Activated T-helper 17 cell treated with anti-CD3 and anti-CD28 coated beads, Interleukin-2, amount 50 U/mL, for 72 hours (primary cell): Measurements from ENCODE around the gene UGT2A1. TPM values are rescaled to one million over a fixed set of nuclear protein-coding genes. Genes with fewer than 3 reads are reported as not detected.
"Not testable (repeated sequence)": the region's sequence is repeated elsewhere in the genome, so short reads cannot be mapped to it uniquely, and the experiment has no call there.

Experiments used
- ATAC-seq: fragments of 150-1000 bp; cut with Tn5 transposase; replicated peaks from 2 replicates; pipeline ENCODE4 v1.10.0; 2021; ENCODE audit warnings: mild to moderate bottlenecking, moderate library complexity
- H3K27ac Mint-ChIP-seq: one replicate; pipeline ENCODE4 v1.8.0; 2022; ENCODE audit warnings: mixed read lengths
- H3K27me3 Mint-ChIP-seq: one replicate; pipeline ENCODE4 v1.8.0; 2022; ENCODE audit warnings: mixed read lengths
- H3K36me3 Mint-ChIP-seq: one replicate; pipeline ENCODE4 v1.8.0; 2022; ENCODE audit warnings: low read depth, mild to moderate bottlenecking, mixed read lengths
- H3K4me1 Mint-ChIP-seq: one replicate; pipeline ENCODE4 v1.8.0; 2022; ENCODE audit warnings: mixed read lengths
- H3K4me3 Mint-ChIP-seq: one replicate; pipeline ENCODE4 v1.8.0; 2022; ENCODE audit warnings: mild to moderate bottlenecking, mixed read lengths
- H3K9me3 Mint-ChIP-seq: one replicate; pipeline ENCODE4 v1.8.0; 2022; ENCODE audit warnings: mixed read lengths
- total RNA-seq, 2 donors: library from RNA; stranded (reverse); gene quantifications; one replicate each; pipeline ENCODE4 v1.2.3, GENCODE V29; 2022

Gene UGT2A1
- total RNA-seq: not detected

DNA sequence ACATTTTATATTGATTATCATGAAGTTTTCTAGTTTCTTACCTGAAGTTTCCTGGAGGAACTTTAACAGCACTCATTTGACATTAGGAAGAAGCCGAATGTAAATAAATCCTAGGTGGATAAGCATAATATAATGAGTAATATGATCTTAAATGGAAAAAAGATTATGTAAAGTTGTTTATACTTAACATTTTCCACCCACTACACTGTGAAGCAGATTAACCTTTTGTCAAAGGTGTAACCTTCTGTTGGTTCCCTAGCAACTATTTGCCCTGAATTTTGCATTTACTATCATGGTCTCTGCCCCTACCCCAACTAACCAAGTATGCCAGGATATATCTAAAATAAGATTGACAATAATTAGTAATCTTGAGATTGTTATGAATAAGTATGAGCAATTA lies at the start of gene UGT2A1:
Gene UGT2A1, minus strand, starts transcription at position 101 of the 400 bp plus-strand sequence. CDS start 5,603 bp downstream, outside the sequence.
- Mint-ChIP-seq H3K4me3 (no peak within 1 kb of the TSS), H3K36me3 (no peaks in the 10 kb centered on the region), H3K27ac (no peak within 1 kb of the TSS), H3K9me3 (no peaks in the 10 kb centered on the region), H3K4me1 (no peaks in the 10 kb centered on the region), H3K27me3 (no peaks in the 10 kb centered on the region)
- no peak for ATAC-seq

DNA sequence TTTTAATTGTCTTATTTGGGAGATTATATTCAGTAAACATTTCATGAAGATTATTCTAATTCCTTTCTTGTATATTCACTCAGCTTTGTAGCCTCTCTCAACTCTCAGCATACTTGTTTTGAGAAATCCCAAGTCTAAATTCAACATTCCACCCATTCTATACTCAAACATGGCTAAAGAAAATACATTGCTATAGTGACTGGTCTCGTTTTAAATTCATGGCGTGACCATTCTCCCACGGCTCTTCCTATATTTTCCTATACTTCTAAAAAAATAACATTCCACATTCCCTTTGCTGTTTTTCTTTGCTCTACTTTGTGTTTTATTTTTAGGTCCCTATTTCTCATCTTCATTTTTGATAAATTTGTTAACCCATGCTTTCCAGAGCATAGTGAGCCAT lies 49.2 kb upstream of the UGT2A1 start:
- Mint-ChIP-seq H3K4me3 (no peak overlapping the region), H3K27ac (no peak overlapping the region), H3K36me3 (no peaks in the 10 kb centered on the region), H3K27me3 (no peaks in the 10 kb centered on the region), H3K9me3 (no peaks in the 10 kb centered on the region), H3K4me1 (no peaks in the 10 kb centered on the region)
- no peak for ATAC-seq

DNA sequence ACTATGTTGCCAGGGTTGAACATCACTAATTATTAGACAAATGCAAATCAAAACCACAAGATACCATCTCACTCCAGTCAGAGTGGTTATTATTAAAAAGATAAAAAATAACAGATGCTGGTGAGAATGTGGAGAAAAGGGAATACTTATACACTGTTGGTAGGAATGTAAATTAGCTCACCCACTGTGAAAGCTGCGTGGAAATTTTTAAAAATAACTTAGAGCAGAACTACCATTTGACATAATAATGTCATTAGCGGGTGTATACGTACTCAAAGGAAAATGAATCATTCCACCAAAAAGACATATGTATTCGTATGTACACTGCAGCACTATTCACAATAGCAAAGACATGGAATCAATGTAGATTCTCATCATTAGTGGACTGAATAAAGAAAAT lies 48.6 kb upstream of the UGT2A1 start:
- H3K27me3 Mint-ChIP-seq: no peaks in the 10 kb centered on the region

DNA sequence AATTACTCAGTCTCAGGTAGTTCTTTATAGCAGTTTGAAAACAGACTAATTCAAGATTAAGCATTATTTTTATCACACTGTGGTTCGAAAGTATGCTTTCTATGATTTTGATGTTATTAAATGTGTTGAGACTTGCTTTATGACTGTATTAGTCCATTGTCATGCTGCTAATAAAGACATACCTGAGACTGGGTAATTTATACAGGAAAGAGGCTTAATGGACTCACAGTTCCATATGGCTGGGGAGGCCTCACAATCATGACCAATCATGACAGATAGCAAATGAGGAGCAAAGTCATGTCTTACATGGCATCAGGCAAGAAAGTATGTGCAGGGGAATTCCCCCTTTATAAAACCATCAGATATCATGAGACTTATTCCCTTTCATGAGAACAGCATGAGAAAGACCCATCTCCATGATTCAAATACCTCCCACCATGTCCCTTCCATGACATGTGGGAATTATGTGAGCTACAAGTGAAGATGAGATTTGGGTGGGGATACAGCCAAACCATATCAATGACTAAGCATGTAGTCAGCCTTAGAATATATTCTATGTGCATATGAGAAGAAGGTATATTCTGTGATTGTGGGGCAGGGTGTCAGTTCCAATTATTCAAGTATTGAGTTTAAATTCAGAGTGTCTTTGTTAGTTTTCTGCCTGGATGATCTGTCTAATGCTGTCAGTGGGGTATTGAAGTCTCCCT lies 44.6 kb upstream of the UGT2A1 start:
- Mint-ChIP-seq H3K27ac (no peak overlapping the region), H3K9me3 (no peaks in the 10 kb centered on the region), H3K27me3 (no peaks in the 10 kb centered on the region), H3K4me3 (no peak overlapping the region), H3K4me1 (no peaks in the 10 kb centered on the region), H3K36me3 (no peaks in the 10 kb centered on the region)
- ATAC-seq: no peak

More for the DNA sequence above, 48.6 kb upstream of the UGT2A1 start:
- Mint-ChIP-seq H3K9me3 (no peaks in the 10 kb centered on the region), H3K4me3 (no peak overlapping the region), H3K4me1 (no peaks in the 10 kb centered on the region), H3K27ac (no peak overlapping the region), H3K36me3 (no peaks in the 10 kb centered on the region)
- ATAC-seq: no peak

DNA sequence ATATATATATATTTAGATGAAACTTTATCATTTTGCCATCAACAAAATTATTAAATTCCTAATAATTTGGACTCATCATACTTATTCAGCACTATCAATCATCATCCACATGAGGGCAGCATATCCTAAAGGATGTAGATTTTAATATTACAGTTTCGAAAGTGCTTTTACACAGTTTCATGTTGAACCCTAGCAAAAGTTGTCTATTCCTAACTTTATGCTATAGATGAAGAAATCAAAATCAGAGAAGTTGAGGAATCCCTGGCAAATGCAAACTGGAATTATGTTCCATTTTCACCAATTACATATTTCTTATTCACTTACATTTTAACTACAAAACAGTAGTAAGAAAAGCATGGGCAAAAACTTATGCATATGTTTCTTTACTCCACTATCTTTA lies 36.6 kb upstream of the UGT2A1 start:
- Mint-ChIP-seq H3K9me3 (no peaks in the 10 kb centered on the region), H3K27ac (no peak overlapping the region), H3K4me3 (no peak overlapping the region), H3K36me3 (no peaks in the 10 kb centered on the region), H3K27me3 (no peaks in the 10 kb centered on the region), H3K4me1 (no peaks in the 10 kb centered on the region)
- ATAC-seq: no peak

DNA sequence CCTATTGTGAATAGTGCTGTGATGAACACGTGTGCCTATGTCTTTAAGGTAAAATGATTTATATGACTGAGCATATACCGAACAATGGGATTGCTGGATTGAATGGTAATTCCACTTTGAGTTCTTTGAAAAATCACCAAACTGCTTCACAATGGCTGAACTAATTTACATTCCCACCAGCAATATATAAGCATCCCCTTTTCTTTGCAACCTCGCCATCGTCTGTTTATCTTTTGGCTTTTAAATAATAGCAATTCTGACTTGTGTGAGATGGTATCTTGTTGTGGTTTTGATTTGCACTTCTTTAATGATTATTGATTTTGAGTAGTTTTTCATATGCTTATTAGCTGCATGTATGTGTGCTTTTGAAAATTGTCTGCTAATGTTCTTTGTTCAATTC lies 31.8 kb upstream of the UGT2A1 start:
- H3K4me3 Mint-ChIP-seq: no peak overlapping the region
- H3K9me3 Mint-ChIP-seq: no peaks in the 10 kb centered on the region
- no peaks in the 10 kb centered on the region for H3K27me3 Mint-ChIP-seq
- H3K36me3 Mint-ChIP-seq: no peaks in the 10 kb centered on the region
- H3K27ac Mint-ChIP-seq: no peak overlapping the region
- no peak for ATAC-seq
- H3K4me1 Mint-ChIP-seq: no peaks in the 10 kb centered on the region

DNA sequence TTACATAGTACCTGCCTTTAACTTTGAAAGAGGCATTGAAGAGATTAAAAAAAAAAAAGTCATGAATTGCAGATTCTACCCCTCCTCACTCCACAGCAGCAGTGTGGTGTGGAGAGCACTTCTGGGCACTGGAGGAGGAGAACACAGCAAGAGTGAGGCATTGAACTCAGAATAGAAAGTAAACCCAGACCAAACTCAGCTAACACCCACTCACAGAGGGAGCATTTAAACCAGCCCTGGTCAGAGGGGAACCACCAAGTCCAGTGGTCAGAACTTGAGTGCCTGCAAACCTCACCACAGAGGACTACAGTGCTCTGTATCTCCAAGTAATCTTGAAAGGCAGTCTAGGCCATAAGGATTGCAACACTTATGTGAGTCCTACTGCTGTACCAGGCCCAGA lies 15.6 kb upstream of the UGT2A1 start:
- no peaks in the 10 kb centered on the region for H3K4me1 Mint-ChIP-seq
- ATAC-seq: no peak
- no peaks in the 10 kb centered on the region for H3K36me3 Mint-ChIP-seq
- H3K9me3 Mint-ChIP-seq: no peaks in the 10 kb centered on the region
- no peaks in the 10 kb centered on the region for H3K27me3 Mint-ChIP-seq
- no peak overlapping the region for H3K27ac Mint-ChIP-seq
- no peak overlapping the region for H3K4me3 Mint-ChIP-seq

DNA sequence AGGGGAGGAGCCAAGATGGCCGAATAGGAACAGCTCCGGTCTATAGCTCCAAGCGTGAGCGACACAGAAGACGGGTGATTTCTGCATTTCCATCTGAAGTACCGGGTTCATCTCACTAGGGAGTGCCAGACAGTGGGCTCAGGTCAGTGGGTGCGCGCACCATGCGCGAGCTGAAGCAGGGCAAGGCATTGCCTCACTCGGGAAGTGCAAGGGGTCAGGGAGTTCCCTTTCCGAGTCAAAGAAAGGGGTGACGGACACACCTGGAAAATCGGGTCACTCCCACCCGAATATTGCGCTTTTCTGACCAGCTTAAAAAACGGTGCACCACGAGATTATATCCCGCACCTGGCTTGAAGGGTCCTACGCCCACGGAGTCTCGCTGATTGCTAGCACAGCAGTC lies 11.0 kb upstream of the UGT2A1 start:
- not testable (repeated sequence) for H3K4me3 Mint-ChIP-seq, H3K36me3 Mint-ChIP-seq, ATAC-seq, H3K4me1 Mint-ChIP-seq, H3K27me3 Mint-ChIP-seq, H3K27ac Mint-ChIP-seq
- peaks cover 13% of the 10 kb centered on the region for H3K9me3 Mint-ChIP-seq

DNA sequence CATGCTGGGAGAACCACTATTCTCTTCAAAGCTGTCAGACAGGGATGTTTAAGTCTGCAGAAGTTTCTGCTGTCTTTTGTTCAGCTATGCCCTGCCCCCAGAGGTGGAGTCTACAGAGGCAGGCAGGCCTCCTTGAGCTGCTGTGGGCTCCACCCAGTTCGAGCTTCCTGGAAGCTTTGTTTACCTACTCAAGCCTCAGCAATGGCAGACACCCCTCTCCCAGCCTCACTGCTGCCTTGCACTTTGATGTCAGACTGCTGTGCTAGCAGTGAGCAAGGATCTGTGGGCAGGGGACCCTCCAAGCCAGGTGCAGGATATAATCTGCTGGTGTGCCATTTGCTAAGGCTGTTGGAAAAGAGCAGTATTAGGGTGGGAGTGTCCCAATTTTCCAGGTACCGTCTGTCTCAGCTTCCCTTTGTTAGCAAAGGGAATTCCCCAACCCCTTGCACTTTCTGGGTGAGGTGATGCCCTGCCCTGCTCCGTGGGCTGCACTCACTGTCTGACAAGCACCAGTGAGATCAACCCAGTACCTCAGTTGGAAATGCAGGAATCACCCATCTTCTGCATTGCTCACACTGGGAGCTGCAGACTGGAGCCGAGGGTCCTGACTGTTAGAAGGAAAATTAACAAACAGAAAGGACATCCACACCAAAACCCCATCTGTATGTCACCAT lies 8.2 kb upstream of the UGT2A1 start:
- ATAC-seq, H3K27ac Mint-ChIP-seq, H3K4me1 Mint-ChIP-seq, H3K36me3 Mint-ChIP-seq, H3K4me3 Mint-ChIP-seq, H3K27me3 Mint-ChIP-seq: not testable (repeated sequence)
- H3K9me3 Mint-ChIP-seq: peaks cover 18% of the 10 kb centered on the region

DNA sequence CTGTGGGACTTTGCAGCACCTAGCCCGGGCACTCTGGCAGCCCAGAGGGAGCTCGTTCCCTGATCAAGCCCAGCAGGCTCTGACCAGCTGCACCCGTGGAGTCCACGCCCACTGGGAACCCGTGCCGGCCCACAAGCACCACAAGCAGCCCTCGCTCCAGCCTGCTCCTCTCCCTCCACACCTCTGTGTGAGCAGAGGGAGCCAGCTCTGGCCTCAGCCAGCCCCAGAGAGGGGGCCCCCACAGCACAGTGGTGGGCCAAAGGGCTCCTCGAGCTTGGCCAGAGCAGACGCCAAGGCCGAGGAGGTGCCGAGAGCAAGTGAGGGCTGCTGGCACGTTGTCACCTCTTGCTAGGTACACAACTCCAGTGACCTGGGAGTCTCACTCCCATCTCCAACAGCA lies 5.1 kb upstream of the UGT2A1 start:
- Mint-ChIP-seq H3K9me3 (peaks cover 18% of the 10 kb centered on the region), H3K27me3 (no peaks in the 10 kb centered on the region), H3K36me3 (no peaks in the 10 kb centered on the region), H3K27ac (no peak overlapping the region), H3K4me3 (no peak overlapping the region), H3K4me1 (peaks cover 5% of the 10 kb centered on the region)
- no peak for ATAC-seq

DNA sequence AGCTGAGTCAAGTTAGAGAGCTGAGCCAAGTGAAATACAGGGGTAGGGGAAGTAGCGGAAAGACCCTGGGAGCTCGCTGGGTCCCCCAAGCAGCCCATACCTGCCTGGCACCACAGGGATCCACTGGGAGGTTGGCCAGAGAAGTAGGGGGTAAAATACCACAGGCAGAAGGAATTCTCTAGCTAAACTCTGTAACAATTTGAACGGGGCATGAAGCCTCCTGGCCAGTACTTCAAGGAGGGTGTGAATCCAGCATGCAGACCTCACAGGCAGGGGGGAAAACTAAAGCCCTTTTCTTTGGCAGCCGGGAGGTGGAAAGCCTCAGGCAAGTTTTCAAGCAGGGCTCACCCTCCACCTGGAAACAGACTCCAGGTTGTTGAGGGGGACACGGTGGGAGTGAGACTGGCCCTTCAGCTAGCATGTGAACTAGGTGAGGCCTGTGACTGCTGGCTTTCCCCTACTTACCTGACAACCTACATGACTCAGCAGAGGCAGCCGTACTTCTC lies 3.7 kb upstream of the UGT2A1 start:
- H3K4me1 Mint-ChIP-seq: peaks cover 5% of the 10 kb centered on the region
- H3K9me3 Mint-ChIP-seq: peaks cover 15% of the 10 kb centered on the region
- no peak for ATAC-seq
- no peaks in the 10 kb centered on the region for H3K27me3 Mint-ChIP-seq
- no peak overlapping the region for H3K27ac Mint-ChIP-seq
- no peak overlapping the region for H3K4me3 Mint-ChIP-seq
- H3K36me3 Mint-ChIP-seq: no peaks in the 10 kb centered on the region

DNA sequence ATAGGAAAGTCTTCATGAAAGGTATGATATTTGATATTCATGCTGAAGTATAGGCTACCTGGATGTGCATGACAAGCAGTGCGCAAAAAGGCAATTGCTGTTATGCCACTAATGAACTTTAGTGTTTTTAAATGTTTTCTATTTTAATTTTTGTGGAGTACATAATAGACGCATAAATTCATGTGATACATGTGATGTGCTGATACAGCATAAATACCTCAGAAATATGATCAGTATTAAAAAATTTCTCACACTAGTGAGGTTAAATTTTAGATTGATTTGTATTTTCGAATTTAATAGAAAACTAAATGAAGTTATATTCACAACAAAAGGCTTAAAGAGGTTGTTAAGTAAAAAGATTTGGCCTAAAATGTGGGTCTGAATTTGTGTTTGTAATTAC lies 2.2 kb downstream of the UGT2A1 start:
- Mint-ChIP-seq H3K27me3 (no peaks in the 10 kb centered on the region), H3K4me1 (no peaks in the 10 kb centered on the region), H3K36me3 (no peaks in the 10 kb centered on the region), H3K27ac (no peak overlapping the region), H3K4me3 (no peak overlapping the region), H3K9me3 (no peaks in the 10 kb centered on the region)
- ATAC-seq: no peak

DNA sequence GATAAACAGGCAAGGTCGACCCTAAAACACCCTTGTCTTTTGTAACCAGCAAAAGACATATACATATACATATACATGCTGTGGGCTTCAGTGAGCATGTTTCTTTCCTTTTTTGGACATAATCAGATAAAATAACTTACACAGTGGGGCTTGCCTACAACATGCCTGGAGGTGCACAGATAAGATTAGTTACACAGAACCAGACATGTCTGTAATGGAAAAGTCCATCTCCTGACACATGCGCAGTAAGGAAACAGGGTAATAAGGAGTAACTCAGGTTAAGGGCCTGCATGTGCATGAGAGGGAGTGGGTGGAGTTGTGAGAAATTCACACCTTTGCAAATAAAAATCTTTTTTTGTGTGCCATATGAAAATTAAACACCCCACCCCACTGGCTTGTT lies 3.4 kb downstream of the UGT2A1 start:
- no peak for ATAC-seq
- Mint-ChIP-seq H3K9me3 (no peaks in the 10 kb centered on the region), H3K27ac (no peak overlapping the region), H3K36me3 (no peaks in the 10 kb centered on the region), H3K4me1 (no peaks in the 10 kb centered on the region), H3K4me3 (no peak overlapping the region), H3K27me3 (no peaks in the 10 kb centered on the region)

DNA sequence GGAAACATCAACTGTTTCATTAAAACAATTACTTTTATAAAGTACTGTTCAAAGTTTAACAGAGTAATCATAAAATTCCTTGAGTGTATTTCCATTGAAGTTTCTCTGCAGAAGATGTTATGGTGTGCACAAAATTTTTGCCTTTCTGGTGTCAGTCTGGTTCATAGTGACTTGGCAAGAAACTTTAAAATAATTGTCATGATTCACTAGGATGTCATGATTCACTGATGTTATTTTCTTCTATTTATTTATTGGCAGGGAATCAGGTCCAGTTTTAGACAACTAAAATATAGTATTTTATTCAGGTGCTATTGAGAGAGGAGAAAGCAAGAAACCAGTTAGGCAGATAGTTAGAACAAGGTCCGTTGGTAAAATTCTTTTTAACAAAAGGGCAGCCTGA lies 3.8 kb downstream of the UGT2A1 start:
- Mint-ChIP-seq H3K27me3 (no peaks in the 10 kb centered on the region), H3K9me3 (no peaks in the 10 kb centered on the region), H3K4me1 (no peaks in the 10 kb centered on the region), H3K27ac (no peak overlapping the region), H3K36me3 (no peaks in the 10 kb centered on the region), H3K4me3 (no peak overlapping the region)
- ATAC-seq: no peak

DNA sequence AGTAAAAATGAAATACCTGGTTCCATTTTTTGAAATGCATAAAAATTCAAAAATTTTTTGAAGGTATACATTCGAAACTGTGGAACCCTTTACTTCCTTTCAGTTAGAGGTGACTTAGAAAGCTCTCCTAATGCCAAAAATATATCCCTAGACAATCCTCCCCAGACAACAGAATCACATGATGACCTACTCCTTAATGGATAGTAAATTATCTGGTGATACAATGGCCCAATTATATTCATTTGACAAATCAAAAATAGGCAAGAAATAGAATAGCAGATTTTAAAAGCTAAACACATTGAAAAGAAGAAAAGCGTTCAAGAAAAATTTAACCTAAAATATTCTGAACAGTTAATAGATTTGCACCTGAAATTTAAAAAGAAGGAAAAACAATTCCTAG lies 10.1 kb downstream of the UGT2A1 start:
- Mint-ChIP-seq H3K4me1 (no peaks in the 10 kb centered on the region), H3K9me3 (no peaks in the 10 kb centered on the region), H3K27me3 (no peaks in the 10 kb centered on the region), H3K36me3 (no peaks in the 10 kb centered on the region), H3K27ac (no peak overlapping the region), H3K4me3 (no peak overlapping the region)
- ATAC-seq: no peak
